Medulla oblongata (tissue), 1 donor: ENCODE data around the gene P2RX4.
"Not testable (repeated sequence)": the region's sequence is repeated elsewhere in the genome, so short reads cannot be mapped to it uniquely, and the experiment has no call there.

Source experiments
- DNase-seq: peaks from one replicate; pipeline ENCODE4 v3.0.0-alpha.2; 2015; ENCODE audit errors: extremely low spot score

Gene P2RX4

GRCh38 chr12:121222847-121223246 is 12.9 kb downstream of the P2RX4 start:
- DNase-seq: no peak

GRCh38 chr12:121223292-121224285 is 13.7 kb downstream of the P2RX4 start:
- no peak for DNase-seq

- no peak for DNase-seq
Measured at GRCh38 chr12:121224591-121224990, 14.7 kb downstream of the P2RX4 start.

GRCh38 chr12:121226399-121226798 is 16.5 kb downstream of the P2RX4 start:
- no peak for DNase-seq

GRCh38 chr12:121226871-121227270 is 16.9 kb downstream of the P2RX4 start:
- DNase-seq: not testable (repeated sequence)

GRCh38 chr12:121227294-121227693 is 17.4 kb downstream of the P2RX4 start:
- no peak for DNase-seq

GRCh38 chr12:121228919-121229665 is 19.2 kb downstream of the P2RX4 start:
- DNase-seq: no peak

- peak; percentile 77 for DNase-seq
Measured at GRCh38 chr12:121229826-121230537, 20.1 kb downstream of the P2RX4 start.

GRCh38 chr12:121230538-121230907 is 20.6 kb downstream of the P2RX4 start:
- DNase-seq: no peak

GRCh38 chr12:121232163-121232562 is 22.2 kb downstream of the P2RX4 start:
- no peak for DNase-seq

GRCh38 chr12:121232977-121233627 is 23.2 kb downstream of the P2RX4 start:
- DNase-seq: no peak

- DNase-seq: no peak
Measured at GRCh38 chr12:121233628-121234020, 23.7 kb downstream of the P2RX4 start.

GRCh38 chr12:121236776-121237175 is 26.8 kb downstream of the P2RX4 start:
- no peak for DNase-seq

GRCh38 chr12:121237415-121237814 is 27.5 kb downstream of the P2RX4 start:
- DNase-seq: no peak

GRCh38 chr12:121238086-121238485 is 28.2 kb downstream of the P2RX4 start:
- no peak for DNase-seq

- peak; percentile 18 for DNase-seq
Measured at GRCh38 chr12:121238604-121239350, 28.8 kb downstream of the P2RX4 start.

GRCh38 chr12:121239351-121240061 is 29.6 kb downstream of the P2RX4 start:
- DNase-seq: peak; percentile 38

- DNase-seq: no peak
Measured at GRCh38 chr12:121240062-121240420, 30.1 kb downstream of the P2RX4 start.

GRCh38 chr12:121240484-121241101 is 30.7 kb downstream of the P2RX4 start:
- DNase-seq: peak; percentile 47
